AG09319 (cell line): ENCODE data around the gene KDM4D.

ENCODE experiments used
- DNase-seq: peaks from one replicate; pipeline ENCODE4 v3.0.0-alpha.2; 2010; ENCODE audit warnings: low read depth; ENCODE audit errors: extremely low read depth
- TF ChIP-seq, protein P1 (sequence below): IDR thresholded peaks from 2 replicates; pipeline ENCODE4 v1.5.1; 2011; ENCODE audit warnings: low read depth, mild to moderate bottlenecking, inconsistent platforms, low read length, moderate library complexity

KDM4D gene

GRCh38 chr11:94973099-94973968 is at the start of gene KDM4D, which contains the start of gene CWC15:
Gene KDM4D (plus strand): TSS chr11:94973709. CDS start chr11:94997373, 23,664 bp downstream.
Gene CWC15 (minus strand): TSS chr11:94973556. CDS start chr11:94972185, 1,371 bp downstream.
- TF ChIP-seq, protein P1, sequence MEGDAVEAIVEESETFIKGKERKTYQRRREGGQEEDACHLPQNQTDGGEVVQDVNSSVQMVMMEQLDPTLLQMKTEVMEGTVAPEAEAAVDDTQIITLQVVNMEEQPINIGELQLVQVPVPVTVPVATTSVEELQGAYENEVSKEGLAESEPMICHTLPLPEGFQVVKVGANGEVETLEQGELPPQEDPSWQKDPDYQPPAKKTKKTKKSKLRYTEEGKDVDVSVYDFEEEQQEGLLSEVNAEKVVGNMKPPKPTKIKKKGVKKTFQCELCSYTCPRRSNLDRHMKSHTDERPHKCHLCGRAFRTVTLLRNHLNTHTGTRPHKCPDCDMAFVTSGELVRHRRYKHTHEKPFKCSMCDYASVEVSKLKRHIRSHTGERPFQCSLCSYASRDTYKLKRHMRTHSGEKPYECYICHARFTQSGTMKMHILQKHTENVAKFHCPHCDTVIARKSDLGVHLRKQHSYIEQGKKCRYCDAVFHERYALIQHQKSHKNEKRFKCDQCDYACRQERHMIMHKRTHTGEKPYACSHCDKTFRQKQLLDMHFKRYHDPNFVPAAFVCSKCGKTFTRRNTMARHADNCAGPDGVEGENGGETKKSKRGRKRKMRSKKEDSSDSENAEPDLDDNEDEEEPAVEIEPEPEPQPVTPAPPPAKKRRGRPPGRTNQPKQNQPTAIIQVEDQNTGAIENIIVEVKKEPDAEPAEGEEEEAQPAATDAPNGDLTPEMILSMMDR, result no peak

DNA sequence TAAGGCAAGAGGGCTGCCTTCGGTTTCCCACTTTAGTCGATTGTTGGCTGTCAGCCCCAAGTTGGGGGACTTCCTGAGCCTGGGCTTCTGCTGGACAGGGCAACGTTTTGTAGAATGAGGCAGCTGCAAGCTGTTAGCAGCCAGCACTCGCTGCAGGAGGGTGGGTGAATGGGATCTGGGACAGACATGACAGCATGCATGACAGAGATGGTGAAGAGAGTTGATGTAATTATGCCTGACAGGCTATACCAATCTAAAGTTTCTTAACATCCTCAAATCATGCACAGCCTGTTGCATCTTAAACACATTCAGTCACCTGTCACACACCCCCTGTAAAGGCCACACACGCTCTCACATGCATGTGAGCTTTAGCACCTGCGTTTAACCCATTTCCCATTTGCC is 49.3 kb upstream of the KDM4D start:
- TF ChIP-seq, protein P1, result no peak
- no peak for DNase-seq

More at GRCh38 chr11:94973099-94973968, at the start of gene KDM4D, which contains the start of gene CWC15:
- peak; percentile 70 for DNase-seq

DNA sequence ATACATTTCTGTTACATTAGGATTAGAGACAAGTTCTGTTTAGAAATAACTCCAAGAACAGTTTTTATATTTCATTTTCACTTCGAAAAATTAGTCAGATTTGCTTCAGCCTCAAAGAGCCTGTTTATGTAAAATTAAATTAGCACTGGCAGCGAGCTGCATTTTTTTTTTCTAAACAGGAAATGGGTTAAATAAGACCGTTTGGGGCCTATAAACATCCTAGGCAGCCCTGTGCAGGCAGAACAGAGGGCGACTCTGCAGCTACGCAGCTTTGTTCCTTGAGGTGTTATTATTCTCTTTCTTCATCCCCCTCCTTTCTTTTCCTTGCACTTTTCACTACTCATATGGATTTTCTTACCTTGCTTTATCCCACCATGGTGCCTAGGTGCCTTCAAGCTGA is 48.9 kb upstream of the KDM4D start:
- DNase-seq, result no peak
- TF ChIP-seq, protein P1, result no peak

- TF ChIP-seq, protein P1, result no peak
- DNase-seq, result no peak
Observed at GRCh38 chr11:94925422-94926270, 47.9 kb upstream of the KDM4D start.

DNA sequence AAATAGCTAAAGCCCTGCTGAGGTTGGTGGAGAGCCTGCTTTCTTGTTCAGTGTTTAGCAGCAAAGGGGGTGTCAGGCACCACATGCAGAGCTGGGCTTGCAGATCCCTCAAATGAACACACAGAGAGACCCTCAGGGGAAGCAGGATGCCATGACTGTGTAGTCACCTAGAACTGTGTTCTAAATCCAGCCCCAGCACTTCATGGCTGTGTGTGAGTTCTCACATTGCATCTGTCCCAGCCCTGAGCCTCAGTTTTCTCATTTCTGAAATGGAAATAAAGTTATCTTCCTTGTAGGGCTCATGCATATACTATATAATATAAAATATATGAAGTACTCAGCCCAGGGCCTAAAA is 47.3 kb upstream of the KDM4D start:
- no peak for DNase-seq
- TF ChIP-seq, protein P1, result no peak

GRCh38 chr11:94926698-94927237 is 46.7 kb upstream of the KDM4D start:
- TF ChIP-seq, protein P1, result peak; percentile 4; the same call in 1 of the 2 replicates
- peak; percentile 91 for DNase-seq
